ENCODE data around the gene C13orf46.

The C13orf46 gene

GRCh38 chr13:113974304-113975281 is 717 bp upstream of the C13orf46 start:
- H3K27ac ChIP-seq = no peak overlapping the region
- no peak overlapping the region for H3K4me3 ChIP-seq (ENCODE audit: low read depth, low read length)
- H3K36me3 ChIP-seq (replicated peaks) = peaks cover 49% of the 10 kb centered on the region
- DNase-seq = no peak
- H3K27me3 ChIP-seq (replicated peaks) = no peaks in the 10 kb centered on the region
- in situ Hi-C loops (cut with HindIII; ENCODE audit: low pct_ligation_motif_present, low sequenced_read_pairs) = no loop called here
- TF ChIP-seq CTCF (IDR thresholded peaks at IDR 0.05; ENCODE audit: low read depth, low read length, missing control alignments) = no peak

- Histone ChIP-seq H3K27ac (no peak overlapping the region), H3K27me3 (replicated peaks) (no peaks in the 10 kb centered on the region), H3K4me3 (ENCODE audit: low read depth, low read length) (no peak overlapping the region), H3K36me3 (replicated peaks) (peaks cover 45% of the 10 kb centered on the region)
- TF ChIP-seq CTCF (IDR thresholded peaks at IDR 0.05; ENCODE audit: low read depth, low read length, missing control alignments) = no peak
- in situ Hi-C loops (cut with HindIII; ENCODE audit: low pct_ligation_motif_present, low sequenced_read_pairs) = no loop called here
- no peak for DNase-seq
Measured at GRCh38 chr13:113972451-113973217, 1.2 kb downstream of the C13orf46 start.

GRCh38 chr13:113971471-113972231 is 2.2 kb downstream of the C13orf46 start:
- DNase-seq = no peak
- Histone ChIP-seq H3K27ac (no peak overlapping the region), H3K27me3 (replicated peaks) (no peaks in the 10 kb centered on the region), H3K36me3 (replicated peaks) (peaks cover 50% of the 10 kb centered on the region), H3K4me3 (ENCODE audit: low read depth, low read length) (no peak overlapping the region)
- TF ChIP-seq CTCF (IDR thresholded peaks at IDR 0.05; ENCODE audit: low read depth, low read length, missing control alignments) = no peak
- in situ Hi-C loops (cut with HindIII; ENCODE audit: low pct_ligation_motif_present, low sequenced_read_pairs) = no loop called here

- DNase-seq = no peak
- Histone ChIP-seq H3K4me3 (ENCODE audit: low read depth, low read length) (no peak overlapping the region), H3K27me3 (replicated peaks) (no peaks in the 10 kb centered on the region), H3K36me3 (replicated peaks) (peaks cover 50% of the 10 kb centered on the region), H3K27ac (no peak overlapping the region)
- in situ Hi-C loops (cut with HindIII; ENCODE audit: low pct_ligation_motif_present, low sequenced_read_pairs) = no loop called here
- TF ChIP-seq CTCF (IDR thresholded peaks at IDR 0.05; ENCODE audit: low read depth, low read length, missing control alignments) = no peak
Measured at GRCh38 chr13:113970810-113971470, 2.9 kb downstream of the C13orf46 start.

- in situ Hi-C loops (cut with HindIII; ENCODE audit: low pct_ligation_motif_present, low sequenced_read_pairs) = no loop called here
- H3K36me3 ChIP-seq (replicated peaks) = peaks cover 46% of the 10 kb centered on the region
- no peak for TF ChIP-seq CTCF (IDR thresholded peaks at IDR 0.05; ENCODE audit: low read depth, low read length, missing control alignments)
- H3K4me3 ChIP-seq (ENCODE audit: low read depth, low read length) = no peak overlapping the region
- H3K27ac ChIP-seq = no peak overlapping the region
- no peaks in the 10 kb centered on the region for H3K27me3 ChIP-seq (replicated peaks)
- DNase-seq = no peak
Measured at GRCh38 chr13:113969973-113970611, 3.8 kb downstream of the C13orf46 start.

Measured in brain microvascular endothelial cell (primary cell).